ENCODE data around the gene HOXB8. TPM values are rescaled to one million over a fixed set of nuclear protein-coding genes. Genes with fewer than 3 reads are reported as not detected.

The HOXB8 gene
- total and polyA plus RNA-seq, 2 of the 13 experiments (the other 11 are each of a cell fraction or from before 2014, with no cell fraction given) = not detected

DNA sequence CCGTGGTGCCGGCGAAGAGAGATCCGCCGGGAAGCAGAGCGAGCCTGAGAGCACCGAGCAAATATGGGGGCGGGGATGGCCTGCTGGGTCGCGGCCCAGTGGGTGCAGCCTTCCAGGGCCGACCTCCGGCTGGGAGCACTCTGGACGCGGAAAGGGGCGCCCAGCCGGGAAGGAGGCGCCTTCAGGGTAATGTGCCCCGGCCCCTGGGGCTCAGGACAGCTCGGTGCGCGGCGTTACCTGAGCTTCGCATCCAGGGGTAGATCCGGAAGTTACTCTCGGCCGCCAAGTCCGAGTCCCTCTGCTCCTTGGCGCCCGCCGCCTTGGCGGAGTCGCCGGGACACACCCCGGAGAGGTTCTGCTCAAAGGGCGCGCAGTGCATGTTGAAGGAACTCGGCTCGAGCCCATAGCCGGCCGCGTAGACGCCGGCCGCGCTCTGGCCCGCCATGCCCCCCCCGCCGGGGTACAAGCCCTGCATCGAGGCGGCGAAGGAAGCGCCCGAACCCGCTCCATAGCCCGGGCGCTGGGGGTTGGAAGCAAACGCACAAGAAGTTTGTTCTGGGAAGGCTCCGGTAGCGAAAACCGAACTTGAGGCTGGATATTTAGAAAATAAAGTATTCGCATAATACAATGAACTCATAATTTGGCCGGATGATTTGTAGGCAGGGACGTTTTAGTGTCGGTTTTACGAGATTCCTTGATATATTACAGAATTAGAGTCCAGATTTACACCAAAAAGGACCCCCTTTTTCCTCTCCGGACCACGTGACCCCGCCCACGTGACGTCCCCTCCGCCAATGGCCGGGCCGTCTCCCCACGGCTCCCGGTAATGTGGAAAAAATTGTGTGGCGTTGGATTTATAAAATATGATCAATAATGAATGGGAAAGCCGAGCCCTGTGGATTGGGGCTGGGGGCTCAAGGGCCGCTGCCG lies 4.5 kb downstream of the HOXB8 start, which contains the start of gene HOXB7 (continued):
- TF ChIP-seq ZNF605 (CRISPR knock-in tag; IDR thresholded peaks at IDR 0.05) (0 out of 2 replicates have a peak, but pooled peaks have one; percentile 28), GZF1 (CRISPR knock-in tag; IDR thresholded peaks at IDR 0.05) (0 out of 2 replicates have a peak, but pooled peaks have one; percentile 34), PPARG (CRISPR knock-in tag; conservative IDR thresholded peaks at IDR 0.05) (no peak), ZFY (CRISPR knock-in tag; IDR thresholded peaks at IDR 0.05) (0 out of 2 replicates have a peak, but pooled peaks have one; percentile 25), NFYB (CRISPR knock-in tag; IDR thresholded peaks at IDR 0.05) (0 out of 2 replicates have a peak, but pooled peaks have one; percentile 42), KLF12 (CRISPR knock-in tag; IDR thresholded peaks at IDR 0.05; ENCODE audit: borderline replicate concordance) (no peak), PAF1 (CRISPR knock-in tag; IDR thresholded peaks at IDR 0.05) (no peak), ZNF263 (CRISPR knock-in tag; IDR thresholded peaks at IDR 0.05) (peak; percentile 85), MYC (CRISPR knock-in tag; IDR thresholded peaks at IDR 0.05; ENCODE audit: borderline replicate concordance) (peak; percentile 15; the same call in 1 of the 2 replicates), MTF2 (CRISPR knock-in tag; IDR thresholded peaks at IDR 0.05; ENCODE audit: borderline replicate concordance) (peak; percentile 99), SNAI1 (CRISPR knock-in tag; IDR thresholded peaks at IDR 0.05; ENCODE audit: borderline replicate concordance) (0 out of 2 replicates have a peak, but pooled peaks have one; percentile 19)
- TF ChIP-seq, protein P1, sequence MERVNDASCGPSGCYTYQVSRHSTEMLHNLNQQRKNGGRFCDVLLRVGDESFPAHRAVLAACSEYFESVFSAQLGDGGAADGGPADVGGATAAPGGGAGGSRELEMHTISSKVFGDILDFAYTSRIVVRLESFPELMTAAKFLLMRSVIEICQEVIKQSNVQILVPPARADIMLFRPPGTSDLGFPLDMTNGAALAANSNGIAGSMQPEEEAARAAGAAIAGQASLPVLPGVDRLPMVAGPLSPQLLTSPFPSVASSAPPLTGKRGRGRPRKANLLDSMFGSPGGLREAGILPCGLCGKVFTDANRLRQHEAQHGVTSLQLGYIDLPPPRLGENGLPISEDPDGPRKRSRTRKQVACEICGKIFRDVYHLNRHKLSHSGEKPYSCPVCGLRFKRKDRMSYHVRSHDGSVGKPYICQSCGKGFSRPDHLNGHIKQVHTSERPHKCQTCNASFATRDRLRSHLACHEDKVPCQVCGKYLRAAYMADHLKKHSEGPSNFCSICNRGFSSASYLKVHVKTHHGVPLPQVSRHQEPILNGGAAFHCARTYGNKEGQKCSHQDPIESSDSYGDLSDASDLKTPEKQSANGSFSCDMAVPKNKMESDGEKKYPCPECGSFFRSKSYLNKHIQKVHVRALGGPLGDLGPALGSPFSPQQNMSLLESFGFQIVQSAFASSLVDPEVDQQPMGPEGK (CRISPR knock-in tag; IDR thresholded peaks at IDR 0.05) = peak; percentile 42
- TF ChIP-seq, protein P2, sequence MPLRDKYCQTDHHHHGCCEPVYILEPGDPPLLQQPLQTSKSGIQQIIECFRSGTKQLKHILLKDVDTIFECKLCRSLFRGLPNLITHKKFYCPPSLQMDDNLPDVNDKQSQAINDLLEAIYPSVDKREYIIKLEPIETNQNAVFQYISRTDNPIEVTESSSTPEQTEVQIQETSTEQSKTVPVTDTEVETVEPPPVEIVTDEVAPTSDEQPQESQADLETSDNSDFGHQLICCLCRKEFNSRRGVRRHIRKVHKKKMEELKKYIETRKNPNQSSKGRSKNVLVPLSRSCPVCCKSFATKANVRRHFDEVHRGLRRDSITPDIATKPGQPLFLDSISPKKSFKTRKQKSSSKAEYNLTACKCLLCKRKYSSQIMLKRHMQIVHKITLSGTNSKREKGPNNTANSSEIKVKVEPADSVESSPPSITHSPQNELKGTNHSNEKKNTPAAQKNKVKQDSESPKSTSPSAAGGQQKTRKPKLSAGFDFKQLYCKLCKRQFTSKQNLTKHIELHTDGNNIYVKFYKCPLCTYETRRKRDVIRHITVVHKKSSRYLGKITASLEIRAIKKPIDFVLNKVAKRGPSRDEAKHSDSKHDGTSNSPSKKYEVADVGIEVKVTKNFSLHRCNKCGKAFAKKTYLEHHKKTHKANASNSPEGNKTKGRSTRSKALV (CRISPR knock-in tag; IDR thresholded peaks at IDR 0.05) = peak; percentile 76
- TF ChIP-seq, protein P3, sequence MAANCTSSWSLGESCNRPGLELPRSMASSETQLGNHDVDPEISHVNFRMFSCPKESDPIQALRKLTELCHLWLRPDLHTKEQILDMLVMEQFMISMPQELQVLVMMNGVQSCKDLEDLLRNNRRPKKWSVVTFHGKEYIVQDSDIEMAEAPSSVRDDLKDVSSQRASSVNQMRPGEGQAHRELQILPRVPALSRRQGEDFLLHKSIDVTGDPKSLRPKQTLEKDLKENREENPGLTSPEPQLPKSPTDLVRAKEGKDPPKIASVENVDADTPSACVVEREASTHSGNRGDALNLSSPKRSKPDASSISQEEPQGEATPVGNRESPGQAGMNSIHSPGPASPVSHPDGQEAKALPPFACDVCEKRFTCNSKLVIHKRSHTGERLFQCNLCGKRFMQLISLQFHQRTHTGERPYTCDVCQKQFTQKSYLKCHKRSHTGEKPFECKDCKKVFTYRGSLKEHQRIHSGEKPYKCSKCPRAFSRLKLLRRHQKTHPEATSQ (CRISPR knock-in tag; IDR thresholded peaks at IDR 0.05; ENCODE audit: borderline replicate concordance) = no peak
- TF ChIP-seq, protein P4, sequence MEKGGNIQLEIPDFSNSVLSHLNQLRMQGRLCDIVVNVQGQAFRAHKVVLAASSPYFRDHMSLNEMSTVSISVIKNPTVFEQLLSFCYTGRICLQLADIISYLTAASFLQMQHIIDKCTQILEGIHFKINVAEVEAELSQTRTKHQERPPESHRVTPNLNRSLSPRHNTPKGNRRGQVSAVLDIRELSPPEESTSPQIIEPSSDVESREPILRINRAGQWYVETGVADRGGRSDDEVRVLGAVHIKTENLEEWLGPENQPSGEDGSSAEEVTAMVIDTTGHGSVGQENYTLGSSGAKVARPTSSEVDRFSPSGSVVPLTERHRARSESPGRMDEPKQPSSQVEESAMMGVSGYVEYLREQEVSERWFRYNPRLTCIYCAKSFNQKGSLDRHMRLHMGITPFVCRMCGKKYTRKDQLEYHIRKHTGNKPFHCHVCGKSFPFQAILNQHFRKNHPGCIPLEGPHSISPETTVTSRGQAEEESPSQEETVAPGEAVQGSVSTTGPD (CRISPR knock-in tag; IDR thresholded peaks at IDR 0.05) = peak; percentile 75; the same call in 1 of the 2 replicates

Measured in HepG2 (cell line).